GM18951 (cell line): ENCODE measurements around the gene MAX.

Experiments used
- POLR2A ChIP-seq: IDR thresholded peaks from 4 replicates; pipeline ENCODE4 v1.6.1; 2011; ENCODE audit warnings: mild to moderate bottlenecking; ENCODE audit not compliant: insufficient read length, insufficient read depth; ENCODE audit errors: extremely low read depth
- in situ Hi-C: fragments of 300-500 bp; cut with MboI; formaldehyde crosslinking; loops from one replicate; pipeline ENCODE4 v1.12.0; 2022; ENCODE audit warnings: low sequenced_read_pairs, mixed read lengths, inconsistent platforms; ENCODE audit not compliant: unreplicated experiment

The MAX gene

DNA sequence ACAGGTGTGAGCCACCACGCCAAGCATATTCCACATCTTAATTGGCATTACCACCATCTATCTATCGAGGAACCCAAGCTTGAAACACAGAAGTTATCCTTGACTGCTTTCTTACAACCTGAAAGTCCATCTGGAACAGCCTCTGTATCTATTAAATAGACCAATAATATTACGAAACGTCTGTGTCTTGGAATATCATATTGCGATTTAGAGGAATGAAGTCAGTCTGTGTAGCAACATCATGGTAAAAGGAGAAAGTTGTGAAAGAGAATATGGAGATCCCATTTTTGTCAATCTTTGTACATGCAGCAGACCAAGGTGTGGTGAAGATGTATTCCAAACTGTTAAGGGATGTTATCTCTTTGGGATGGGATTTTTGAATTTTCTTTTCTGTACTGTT, 25.8 kb upstream of the MAX start:
- no peak for TF ChIP-seq POLR2A
- in situ Hi-C loops: no loop called here

DNA sequence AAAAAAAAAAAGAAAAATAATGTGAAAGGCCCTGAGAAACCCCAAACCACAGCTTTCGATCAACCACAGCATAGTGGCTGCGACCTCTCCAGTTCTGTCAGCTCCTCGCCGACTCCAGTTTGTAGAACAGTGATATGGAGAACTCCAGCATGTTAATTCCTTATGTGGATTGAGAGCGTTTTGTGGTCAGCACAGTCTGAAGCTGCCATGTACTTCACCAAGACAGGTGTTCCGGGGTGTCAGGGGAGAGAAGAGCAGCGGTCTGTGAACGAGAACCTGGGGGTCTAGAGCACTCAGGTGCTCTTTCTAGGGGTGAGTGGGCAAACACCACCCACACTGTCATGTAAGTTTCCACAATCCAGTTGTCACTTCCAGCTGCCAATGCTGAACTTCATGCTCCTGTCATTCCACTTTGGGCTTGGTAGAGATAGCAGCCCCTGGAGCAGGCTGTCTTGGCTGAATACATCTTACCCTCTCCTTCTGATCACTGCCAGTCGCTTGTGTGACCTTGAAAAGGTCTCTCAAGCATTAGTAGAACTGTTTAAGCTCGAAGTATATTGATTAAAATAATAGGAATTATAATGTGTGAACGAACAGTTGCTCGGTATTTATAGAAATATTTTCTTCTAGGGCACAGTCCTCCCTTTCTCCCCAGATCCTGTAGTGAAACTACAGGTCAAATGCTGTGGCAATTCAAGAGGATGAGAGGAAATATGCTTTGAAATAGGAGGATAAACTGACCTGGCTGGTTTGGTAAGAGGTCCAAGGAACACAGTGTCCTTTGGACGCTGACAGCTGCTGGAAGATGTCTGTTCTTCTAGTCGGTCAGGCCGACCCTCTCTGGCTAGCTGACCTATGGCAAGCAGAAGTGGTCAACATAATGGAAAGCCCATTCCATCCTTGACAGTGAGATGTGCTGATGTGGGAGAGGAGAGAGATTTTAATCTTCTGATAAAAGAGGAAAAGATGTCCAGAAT, 15.7 kb upstream of the MAX start:
- TF ChIP-seq POLR2A: no peak
- in situ Hi-C loops: no loop called here

DNA sequence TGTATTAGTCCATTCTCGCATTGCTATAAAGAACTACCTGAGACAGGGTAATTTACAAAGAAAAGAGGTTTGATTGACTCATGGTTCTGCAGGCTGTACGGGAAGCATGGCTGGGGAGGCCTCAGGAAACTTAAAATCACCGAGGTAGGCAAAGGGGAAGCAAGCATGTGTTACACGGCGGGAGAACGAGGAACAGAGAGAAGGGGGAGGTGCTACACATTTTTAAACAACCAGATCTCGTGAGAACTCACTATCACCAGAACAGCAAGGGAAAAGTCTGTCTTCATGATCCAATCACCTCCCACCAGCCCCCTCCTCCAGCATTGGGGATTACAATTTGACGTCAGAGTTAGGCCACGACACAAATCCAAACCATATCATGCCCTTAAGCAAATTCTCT, 13.3 kb upstream of the MAX start:
- in situ Hi-C loops: no loop called here

DNA sequence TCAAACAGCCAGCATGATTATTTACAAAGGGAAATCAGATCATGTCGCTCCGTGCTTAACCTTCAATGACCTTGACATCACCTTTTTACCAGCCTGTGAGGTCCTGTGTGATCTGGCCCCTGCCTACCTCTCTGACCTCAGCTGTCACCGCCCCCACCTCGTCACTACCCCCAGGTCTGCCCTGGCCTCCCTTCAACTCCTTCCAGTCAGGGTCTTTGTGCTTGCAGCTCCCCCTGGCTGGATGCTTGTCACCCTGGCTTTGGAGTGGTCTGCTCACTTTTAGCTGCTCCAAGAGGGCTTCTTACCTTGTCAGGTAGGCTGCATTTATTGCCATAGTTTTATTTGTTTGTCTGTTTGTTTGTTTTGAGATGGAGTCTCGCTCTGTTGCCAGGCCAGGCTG, 8.2 kb upstream of the MAX start:
- in situ Hi-C loops: no loop called here
- no peak for TF ChIP-seq POLR2A

More for the DNA sequence above, 13.3 kb upstream of the MAX start:
- TF ChIP-seq POLR2A: no peak

DNA sequence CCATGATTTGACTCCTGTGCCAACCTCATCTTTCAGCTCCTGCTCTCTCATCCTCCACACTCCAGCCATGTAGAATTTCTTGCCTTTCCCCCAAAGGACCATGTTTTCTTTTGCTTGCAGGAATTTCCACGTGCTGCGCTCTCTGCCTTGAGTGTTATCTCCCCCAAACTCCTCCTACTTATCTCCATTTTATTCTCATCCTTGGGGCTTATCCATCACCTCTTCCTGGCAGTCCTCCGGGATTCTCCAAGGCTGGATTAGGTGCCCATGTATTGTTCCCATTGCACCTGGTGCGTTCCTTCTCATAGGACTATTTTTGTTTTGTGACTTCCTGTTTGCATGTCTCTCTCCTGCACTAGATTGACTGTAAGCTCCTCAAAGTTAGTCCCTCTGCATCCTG, 7.0 kb upstream of the MAX start:
- TF ChIP-seq POLR2A: no peak
- in situ Hi-C loops: no loop called here

DNA sequence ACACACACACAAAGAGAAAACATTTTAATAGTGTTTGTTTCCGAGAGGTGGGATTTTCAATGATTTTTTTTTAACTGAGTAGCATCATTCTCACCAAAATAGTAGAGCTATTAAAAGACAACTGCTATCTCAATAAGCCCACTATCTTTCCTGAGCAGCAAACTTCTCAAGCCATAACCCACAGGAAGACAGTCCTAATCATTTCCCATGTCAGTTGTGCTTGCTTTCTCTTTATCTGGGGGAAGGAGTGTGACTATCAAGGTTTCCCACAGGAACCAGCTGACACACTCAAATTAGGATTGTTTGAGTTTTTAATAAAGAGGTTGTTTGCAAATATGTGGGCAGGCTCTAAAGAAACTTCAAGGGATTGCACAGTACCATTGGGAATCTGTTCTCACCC, 4.9 kb upstream of the MAX start:
- no peak for TF ChIP-seq POLR2A
- in situ Hi-C loops: no loop called here

DNA sequence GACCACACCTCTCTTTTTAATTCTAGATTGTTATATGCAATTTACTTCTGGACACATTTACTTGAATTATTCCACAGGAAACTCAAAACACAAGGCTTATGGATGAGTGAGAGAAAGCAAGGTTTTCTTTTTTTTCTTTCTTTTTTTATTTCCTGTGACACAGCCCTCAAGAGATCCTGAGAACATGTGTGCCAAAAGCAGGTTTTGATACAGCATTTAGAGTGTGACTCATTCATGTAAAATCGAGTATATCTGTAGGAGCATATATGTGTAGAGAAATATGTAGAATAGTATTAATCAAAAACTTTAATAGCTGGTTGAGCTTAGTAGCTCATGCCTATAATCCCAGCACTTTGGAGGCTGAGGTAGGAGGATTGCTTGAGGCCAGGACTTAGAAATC, 4.4 kb upstream of the MAX start:
- TF ChIP-seq POLR2A: no peak
- in situ Hi-C loops: no loop called here

DNA sequence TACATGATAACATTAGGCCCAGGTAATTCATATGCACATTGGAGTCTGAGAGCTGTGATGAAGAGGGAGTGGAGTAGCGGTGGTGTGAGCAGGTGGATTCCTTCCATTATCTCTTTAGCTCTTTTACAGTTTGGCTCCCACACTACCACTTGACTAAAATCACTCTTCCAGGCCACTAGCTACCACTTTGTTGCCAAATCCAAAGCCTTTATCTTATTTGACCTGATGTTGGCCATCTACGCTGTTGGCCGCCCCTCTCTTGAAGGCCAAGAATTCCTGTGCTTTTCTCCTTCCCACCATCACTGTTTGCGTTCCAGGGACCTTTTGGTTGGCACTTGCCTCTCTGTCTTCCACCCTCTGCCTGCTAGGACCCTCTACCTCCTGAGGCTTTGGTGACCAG, 4.0 kb upstream of the MAX start:
- in situ Hi-C loops: no loop called here
- TF ChIP-seq POLR2A: no peak

DNA sequence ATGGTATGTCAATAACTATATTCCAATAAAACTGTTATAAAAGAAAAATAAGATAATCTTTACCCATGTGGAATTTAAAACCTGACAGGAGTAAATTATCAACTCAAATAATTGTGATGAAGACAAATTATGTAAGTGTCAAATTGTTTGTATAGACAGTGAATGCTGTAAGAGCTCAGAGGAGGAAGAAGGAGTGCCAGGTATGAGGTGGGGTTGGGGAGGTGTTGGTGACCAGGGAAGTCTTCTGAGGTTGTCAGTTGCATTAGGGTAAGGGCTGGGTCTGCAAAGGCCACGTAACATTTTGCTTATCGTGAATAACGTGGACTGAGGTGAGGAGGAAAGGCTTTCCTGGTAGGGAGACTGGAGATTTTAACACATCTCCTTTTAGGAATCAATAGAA, 2.5 kb upstream of the MAX start:
- no peak for TF ChIP-seq POLR2A
- in situ Hi-C loops: no loop called here

DNA sequence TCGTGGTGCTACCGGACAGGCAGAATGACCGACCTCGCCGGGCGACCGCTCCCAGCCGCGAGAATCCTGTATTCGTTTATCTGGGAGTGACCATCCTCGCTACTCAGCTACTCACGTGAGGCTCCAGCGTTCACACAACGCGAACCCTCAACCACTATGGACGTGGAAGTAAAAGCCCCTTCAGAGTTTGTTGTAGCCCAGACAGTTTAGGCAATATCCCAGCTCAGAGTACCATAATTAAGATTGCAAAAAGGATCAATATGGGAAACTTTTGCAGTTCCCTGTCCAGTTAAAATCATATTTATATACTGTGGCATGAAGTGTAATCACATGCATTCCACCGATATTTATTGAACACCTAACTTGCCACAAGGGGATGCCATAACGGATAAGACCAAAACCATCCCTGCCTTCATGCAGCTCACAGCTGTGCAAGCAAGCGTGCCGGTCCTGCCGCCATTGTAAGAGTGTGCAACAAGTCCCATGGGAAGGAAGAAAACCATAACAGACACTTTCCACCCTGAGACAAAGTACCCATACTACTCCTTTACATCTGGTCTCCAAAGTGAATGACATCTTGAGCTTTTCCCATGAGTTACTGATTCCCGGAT, 938 bp upstream of the MAX start:
- in situ Hi-C loops: no loop called here
- TF ChIP-seq POLR2A: no peak

DNA sequence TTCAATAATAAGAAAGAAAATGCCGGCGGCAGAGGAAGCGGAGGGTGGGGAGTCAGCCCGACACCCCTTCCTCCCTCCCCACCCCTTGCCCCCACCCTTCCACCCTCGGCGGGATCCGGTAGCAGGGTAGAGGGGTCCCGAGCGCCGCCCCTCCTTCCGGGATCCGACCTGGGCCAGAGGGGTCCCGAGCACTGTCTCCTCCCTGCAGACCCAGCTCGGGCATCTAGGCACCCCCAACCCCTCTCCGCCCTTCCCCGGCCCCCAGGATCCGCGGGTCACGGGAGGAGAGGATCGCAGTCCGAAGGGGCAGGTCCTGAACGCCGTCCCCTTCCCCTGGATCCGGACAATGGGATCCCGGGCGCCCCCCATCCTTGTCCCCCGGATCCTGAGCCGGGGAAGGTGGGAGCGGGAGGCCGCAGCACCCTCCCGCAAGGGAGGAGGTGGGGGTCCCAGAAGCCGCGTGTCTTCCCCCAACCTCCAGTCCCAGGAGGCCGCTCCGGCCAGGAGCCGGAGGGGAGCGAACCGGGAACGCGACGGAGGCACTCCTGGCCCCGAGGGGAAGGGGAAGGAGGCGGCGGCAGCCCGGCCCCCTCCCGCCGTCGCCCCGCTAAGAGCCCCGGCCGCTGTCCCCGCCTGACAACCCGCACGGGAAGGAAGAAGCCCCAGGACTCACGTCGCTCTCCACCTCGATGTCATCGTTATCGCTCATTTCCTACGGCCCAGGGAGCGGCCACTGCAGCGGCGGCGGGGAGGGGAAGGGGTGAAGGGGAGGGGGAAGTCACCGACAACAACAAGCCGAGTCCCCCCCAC, 481 bp downstream of the MAX start:
- in situ Hi-C loops: no loop called here
- TF ChIP-seq POLR2A: no peak

DNA sequence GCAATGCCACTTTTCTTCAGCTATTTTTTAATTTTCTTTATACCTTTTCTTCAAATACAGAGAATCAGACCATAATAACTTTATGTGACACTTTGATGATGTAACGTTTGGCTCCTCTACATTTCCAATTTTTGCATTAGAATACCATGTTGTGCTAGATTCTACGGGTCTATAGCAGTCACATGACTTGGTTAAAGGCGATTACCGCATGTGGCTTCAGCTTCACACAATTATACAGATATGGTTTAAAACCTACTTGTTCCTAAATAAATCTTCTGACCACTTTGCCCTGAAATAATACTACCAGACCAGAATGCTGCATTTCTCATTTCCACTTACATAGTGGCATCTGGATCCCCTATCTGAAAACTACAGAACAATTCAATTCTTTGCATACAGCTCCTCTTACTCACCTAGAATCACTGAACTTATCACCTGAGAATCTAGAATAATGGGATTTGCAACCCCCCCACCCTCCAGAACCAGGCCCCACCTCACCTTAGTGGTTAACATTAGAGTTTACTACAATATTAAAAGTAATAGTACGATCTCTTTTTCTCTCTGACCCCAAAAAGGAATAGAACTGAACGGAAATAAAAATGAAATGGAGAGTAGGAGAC, 1.3 kb downstream of the MAX start:
- no peak for TF ChIP-seq POLR2A

DNA sequence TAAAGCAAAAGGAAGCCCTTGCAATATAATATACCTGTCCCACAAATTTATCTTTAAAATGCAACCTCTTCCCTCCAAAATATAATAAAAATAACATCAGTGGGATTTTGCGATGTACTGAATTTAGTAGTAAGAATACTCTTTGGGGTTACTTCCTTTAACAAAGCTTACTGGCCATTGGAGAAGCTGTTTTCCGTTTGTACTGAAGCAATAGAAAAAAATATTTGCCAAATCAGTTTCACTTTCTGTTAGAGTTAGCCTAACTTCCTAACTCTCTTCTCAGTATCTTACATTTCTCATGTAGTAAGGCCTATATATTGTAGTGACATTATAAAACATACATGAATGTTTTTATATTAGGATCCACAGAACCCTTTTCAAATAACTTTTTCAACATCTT, 3.7 kb downstream of the MAX start:
- in situ Hi-C loops: no loop called here
- TF ChIP-seq POLR2A: no peak

More for the DNA sequence above, 1.3 kb downstream of the MAX start:
- in situ Hi-C loops: no loop called here
